RWPE2 (cell line): ENCODE results near the gene ITGB3.
"Not testable (repeated sequence)": the region's sequence is repeated elsewhere in the genome, so short reads cannot be mapped to it uniquely, and the experiment has no call there.

ENCODE experiments used
- ATAC-seq: fragments of 200-7000 bp; cut with Tn5 transposase; 3 replicates; pipeline ENCODE4 v1.9.1; 2021; ENCODE audit warnings: low read depth
- DNase-seq: peaks from one replicate; pipeline ENCODE4 v3.0.0-alpha.2; 2020; ENCODE audit warnings: low spot score
- H3K27ac ChIP-seq: fragments of 450-650 bp; 2 replicates; pipeline ENCODE4 v1.5.1; 2017; ENCODE audit warnings: mild to moderate bottlenecking; ENCODE audit not compliant: poor library complexity, severe bottlenecking
- H3K27me3 ChIP-seq: fragments of 250-450 bp; sonication (Bioruptor Pico); 2 replicates; pipeline ENCODE4 v1.5.1; 2021; ENCODE audit warnings: mild to moderate bottlenecking, moderate library complexity; ENCODE audit not compliant: insufficient read depth, poor library complexity, severe bottlenecking
- H3K36me3 ChIP-seq: fragments of 250-450 bp; sonication (Bioruptor Pico); 2 replicates; pipeline ENCODE4 v1.5.1; 2020; ENCODE audit warnings: low read depth, mild to moderate bottlenecking, moderate library complexity
- H3K4me1 ChIP-seq: fragments of 250-450 bp; sonication (Bioruptor Pico); 2 replicates; pipeline ENCODE4 v1.5.1; 2021; ENCODE audit warnings: mild to moderate bottlenecking, moderate library complexity; ENCODE audit not compliant: insufficient read depth, poor library complexity, severe bottlenecking
- H3K4me3 ChIP-seq: fragments of 250-450 bp; sonication (Bioruptor Pico); 2 replicates; pipeline ENCODE4 v1.5.1; 2021; ENCODE audit warnings: mild to moderate bottlenecking, moderate library complexity; ENCODE audit not compliant: severe bottlenecking
- H3K9me3 ChIP-seq: fragments of 250-450 bp; sonication (Bioruptor Pico); 2 replicates; pipeline ENCODE4 v1.5.1; 2021; ENCODE audit warnings: mild to moderate bottlenecking, moderate library complexity; ENCODE audit not compliant: severe bottlenecking
- TF ChIP-seq, protein P1 (sequence below): fragments of 450-650 bp; IDR thresholded peaks from one replicate; pipeline ENCODE4 v1.5.1; 2017; ENCODE audit warnings: mild to moderate bottlenecking, moderate library complexity; ENCODE audit not compliant: poor library complexity, severe bottlenecking

Gene ITGB3

DNA sequence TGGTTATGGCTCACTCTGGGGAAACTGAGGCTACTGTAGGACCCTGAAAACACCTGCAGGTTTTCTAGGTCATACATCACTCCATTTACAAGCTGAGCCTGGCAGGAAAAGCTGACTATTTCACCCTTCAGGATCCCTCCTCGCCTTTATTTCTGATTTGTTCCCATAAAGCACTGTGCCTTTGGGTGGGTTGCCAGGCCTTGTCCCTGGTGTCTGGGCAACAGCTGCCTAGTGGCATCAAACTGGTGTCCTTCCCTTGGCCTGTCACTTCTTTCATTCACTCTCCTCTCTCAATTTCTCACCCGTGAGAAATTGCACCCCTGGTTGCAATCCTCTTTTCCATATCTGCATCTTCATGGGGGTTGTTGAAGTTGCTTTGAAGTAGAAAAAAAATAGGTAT is 42.8 kb upstream of the ITGB3 start:
- Histone ChIP-seq H3K27me3 (no peaks in the 10 kb centered on the region), H3K4me1 (no peaks in the 10 kb centered on the region), H3K27ac (no peak overlapping the region), H3K4me3 (no peak overlapping the region), H3K36me3 (no peaks in the 10 kb centered on the region), H3K9me3 (no peaks in the 10 kb centered on the region)
- ATAC-seq (no peak), DNase-seq (no peak)
- TF ChIP-seq, protein P1, sequence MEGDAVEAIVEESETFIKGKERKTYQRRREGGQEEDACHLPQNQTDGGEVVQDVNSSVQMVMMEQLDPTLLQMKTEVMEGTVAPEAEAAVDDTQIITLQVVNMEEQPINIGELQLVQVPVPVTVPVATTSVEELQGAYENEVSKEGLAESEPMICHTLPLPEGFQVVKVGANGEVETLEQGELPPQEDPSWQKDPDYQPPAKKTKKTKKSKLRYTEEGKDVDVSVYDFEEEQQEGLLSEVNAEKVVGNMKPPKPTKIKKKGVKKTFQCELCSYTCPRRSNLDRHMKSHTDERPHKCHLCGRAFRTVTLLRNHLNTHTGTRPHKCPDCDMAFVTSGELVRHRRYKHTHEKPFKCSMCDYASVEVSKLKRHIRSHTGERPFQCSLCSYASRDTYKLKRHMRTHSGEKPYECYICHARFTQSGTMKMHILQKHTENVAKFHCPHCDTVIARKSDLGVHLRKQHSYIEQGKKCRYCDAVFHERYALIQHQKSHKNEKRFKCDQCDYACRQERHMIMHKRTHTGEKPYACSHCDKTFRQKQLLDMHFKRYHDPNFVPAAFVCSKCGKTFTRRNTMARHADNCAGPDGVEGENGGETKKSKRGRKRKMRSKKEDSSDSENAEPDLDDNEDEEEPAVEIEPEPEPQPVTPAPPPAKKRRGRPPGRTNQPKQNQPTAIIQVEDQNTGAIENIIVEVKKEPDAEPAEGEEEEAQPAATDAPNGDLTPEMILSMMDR = no peak

DNA sequence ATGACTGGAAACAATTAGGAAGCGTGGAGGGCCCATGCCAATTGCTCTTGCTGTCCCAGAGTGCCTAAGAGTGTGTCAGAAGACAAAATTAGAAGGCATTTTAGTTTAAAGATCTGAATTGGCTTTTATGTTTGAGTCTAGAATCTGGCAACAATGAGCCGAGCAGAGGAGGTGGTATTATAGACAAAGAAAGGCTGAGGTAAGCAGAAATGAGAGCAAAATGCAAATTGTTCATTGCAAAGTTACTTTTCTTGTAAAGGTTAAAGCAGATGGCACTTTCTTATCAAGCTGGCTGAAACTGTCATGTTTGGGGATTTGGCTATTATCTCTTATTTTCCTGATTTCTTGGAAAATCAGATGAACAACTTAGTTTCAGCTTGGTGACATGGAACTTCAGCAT is 41.2 kb upstream of the ITGB3 start:
- TF ChIP-seq, protein P1 = no peak
- Histone ChIP-seq H3K27me3 (no peaks in the 10 kb centered on the region), H3K4me1 (no peaks in the 10 kb centered on the region), H3K27ac (no peak overlapping the region), H3K36me3 (no peaks in the 10 kb centered on the region), H3K9me3 (no peaks in the 10 kb centered on the region), H3K4me3 (no peak overlapping the region)
- no peak for ATAC-seq
- DNase-seq = no peak

DNA sequence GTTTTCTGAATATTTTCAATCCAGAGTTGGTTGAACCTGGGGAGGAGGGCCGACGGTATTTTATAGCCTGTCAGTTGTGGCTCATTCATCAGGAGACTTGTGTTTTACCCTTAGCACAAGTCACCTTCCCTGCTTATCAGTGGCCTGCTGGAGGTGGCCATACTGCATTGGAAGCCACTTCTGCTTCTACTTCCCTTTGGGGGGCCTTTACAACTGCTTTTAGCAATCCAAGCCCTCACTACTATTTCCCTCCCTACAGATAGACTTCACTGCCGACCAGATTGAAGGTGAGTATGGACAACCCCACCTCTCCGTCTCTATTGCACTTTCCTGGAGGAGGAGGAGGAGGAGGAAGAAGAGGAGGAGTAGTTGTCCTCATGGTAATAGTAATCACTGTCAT is 40.1 kb upstream of the ITGB3 start:
- TF ChIP-seq, protein P1 = no peak
- no peaks in the 10 kb centered on the region for H3K36me3 ChIP-seq
- no peaks in the 10 kb centered on the region for H3K4me1 ChIP-seq
- no peak overlapping the region for H3K27ac ChIP-seq
- DNase-seq = no peak
- no peaks in the 10 kb centered on the region for H3K27me3 ChIP-seq
- H3K9me3 ChIP-seq = no peaks in the 10 kb centered on the region
- H3K4me3 ChIP-seq = no peak overlapping the region
- no peak for ATAC-seq

DNA sequence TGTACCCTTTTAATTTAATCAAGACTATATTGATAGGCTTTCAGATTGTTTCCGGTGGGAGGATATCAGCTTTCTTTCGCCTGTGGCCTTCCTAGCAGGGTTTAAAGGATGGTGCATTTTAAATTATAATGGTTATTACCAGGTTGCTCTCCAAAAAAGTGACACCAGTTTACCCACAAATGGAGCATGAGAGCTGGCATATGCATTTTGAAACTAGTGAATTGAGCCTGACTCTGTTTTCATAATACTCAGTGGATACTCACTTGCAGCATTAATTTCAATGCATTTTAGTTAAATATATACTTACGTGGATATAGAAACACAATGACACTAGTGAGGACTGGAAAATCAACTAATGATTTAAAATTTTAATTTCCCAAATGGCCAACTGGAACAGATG is 38.7 kb upstream of the ITGB3 start:
- Histone ChIP-seq H3K4me1 (no peaks in the 10 kb centered on the region), H3K36me3 (no peaks in the 10 kb centered on the region), H3K27ac (no peak overlapping the region), H3K27me3 (no peaks in the 10 kb centered on the region), H3K9me3 (no peaks in the 10 kb centered on the region), H3K4me3 (no peak overlapping the region)
- ATAC-seq = no peak
- TF ChIP-seq, protein P1 = no peak
- DNase-seq = no peak

DNA sequence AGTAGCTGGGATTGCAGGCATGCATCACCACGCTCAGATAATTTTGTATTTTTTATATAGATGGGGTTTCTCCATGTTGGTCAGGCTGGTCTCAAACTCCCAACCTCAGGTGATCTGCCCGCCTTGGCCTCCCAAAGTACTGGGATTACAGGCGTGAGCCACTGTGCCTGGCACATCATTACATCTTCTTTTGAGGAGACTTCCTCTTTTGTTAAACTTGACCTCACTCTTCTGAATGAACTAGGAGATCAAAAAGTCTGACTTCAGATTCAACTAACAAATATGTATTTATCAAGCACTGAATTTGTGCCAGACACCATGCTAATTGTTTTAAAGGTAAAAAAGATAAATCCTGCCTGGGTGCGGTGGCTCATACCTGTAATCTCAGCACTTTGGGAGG is 36.8 kb upstream of the ITGB3 start:
- not testable (repeated sequence) for H3K27me3 ChIP-seq, H3K36me3 ChIP-seq, H3K4me3 ChIP-seq, H3K27ac ChIP-seq, ATAC-seq, DNase-seq, H3K4me1 ChIP-seq, H3K9me3 ChIP-seq

DNA sequence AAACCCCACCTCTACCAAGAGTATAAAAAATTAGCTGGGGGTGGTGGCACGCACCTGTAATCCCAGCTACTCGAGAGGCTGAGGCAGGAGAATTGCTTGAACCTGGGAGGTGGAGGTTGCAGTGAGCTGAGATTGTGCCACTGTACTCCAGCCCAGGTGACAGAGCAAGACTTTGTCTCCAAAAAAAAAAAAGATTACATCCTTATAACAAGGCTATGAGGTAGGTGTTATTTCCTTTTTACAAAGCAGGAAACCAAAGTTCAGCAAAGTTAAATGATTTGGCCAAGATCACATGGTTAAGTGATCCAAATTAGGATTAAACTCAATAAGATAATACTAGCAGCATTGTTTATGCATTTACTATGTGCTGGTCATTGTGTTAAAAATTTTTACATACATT is 36.3 kb upstream of the ITGB3 start:
- not testable (repeated sequence) for H3K4me3 ChIP-seq, H3K27ac ChIP-seq, H3K36me3 ChIP-seq, DNase-seq, H3K27me3 ChIP-seq, ATAC-seq, H3K4me1 ChIP-seq, H3K9me3 ChIP-seq
